AG20443 (cell line): Measurements from ENCODE around the gene PDE4D.

Source experiments
- DNase-seq: peaks from one replicate; pipeline ENCODE4 v3.0.0; 2012; ENCODE audit warnings: low spot score, mixed read lengths

PDE4D gene

DNA sequence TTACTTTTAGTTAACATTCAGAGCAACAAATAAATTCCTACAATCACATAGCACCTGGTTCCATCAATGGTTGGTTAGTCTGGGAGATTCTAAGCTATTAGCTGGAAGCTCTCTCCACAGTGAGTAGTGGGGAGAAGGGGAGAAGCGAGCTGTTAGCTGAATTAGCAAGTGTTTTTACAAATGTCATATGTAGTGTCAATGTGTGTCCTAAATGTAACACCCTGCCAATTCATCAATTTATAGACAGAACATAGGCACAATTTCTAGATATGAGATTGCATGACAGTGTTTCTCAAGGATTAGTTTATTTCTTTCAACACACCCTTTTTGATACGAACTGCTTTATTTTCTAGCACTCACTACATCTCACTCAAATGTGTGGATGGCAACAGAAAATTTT lies 349.0 kb downstream of the PDE4D start:
- no peak for DNase-seq

- DNase-seq: no peak
These were observed 349.6 kb downstream of the PDE4D start for GRCh38 chr5:59543821-59544442.

- DNase-seq: no peak
These were observed 350.4 kb downstream of the PDE4D start for GRCh38 chr5:59542851-59543820.

DNA sequence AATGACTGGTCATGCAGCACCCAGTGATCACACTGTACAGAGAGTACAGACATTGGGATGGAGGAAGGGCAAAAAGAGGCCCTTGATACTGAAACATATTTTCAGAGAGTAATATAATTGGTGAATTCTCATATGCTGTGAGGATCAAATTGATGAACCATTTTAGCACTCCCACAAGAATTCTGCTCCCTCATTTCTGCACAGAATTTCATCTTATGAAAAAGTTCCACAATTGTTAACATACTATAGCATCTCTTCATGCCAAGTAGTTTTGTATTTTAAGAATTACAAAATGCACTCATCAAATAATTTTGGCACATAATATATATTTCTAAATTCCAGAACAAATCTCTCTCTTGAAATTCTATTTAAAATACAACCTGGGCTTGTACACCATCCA lies 351.2 kb downstream of the PDE4D start:
- DNase-seq: no peak

DNA sequence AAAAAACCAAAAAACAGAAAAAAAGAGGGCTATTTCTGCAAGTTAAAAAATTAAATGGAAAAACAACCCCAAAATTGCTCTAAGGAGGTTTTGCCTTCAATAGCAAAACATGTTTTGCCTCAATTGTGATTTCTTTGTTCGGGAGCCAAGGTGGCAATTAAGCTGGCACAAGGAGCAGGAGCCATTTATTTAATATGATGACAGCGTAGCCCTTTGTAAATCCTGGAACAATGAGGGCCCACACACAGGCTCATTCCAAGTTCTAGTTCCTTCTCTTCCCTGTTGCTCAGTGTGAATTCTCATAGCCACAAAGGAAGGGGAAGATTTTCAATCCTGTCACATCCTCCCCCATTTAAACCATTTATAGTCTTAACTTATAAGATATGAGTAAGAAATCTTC lies 353.2 kb downstream of the PDE4D start:
- DNase-seq: no peak

DNA sequence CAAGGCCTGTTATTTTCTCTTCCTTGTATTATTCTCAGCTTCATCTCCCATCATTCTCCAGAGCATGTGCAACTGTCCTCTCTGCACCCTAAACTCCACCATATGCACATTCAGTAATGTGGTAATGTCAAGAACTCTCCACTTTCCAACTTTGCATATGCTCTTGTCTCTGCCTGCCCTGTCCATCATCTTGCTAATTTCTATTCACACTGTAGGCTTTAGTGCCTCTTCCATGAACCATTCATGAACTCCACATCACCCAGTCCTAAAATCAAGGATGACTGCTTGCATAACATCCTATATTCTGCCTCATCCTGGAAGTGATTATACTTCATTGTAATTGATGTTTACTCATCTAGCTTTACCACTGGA lies 354.8 kb downstream of the PDE4D start:
- DNase-seq: no peak

GRCh38 chr5:59537961-59538749 lies 355.4 kb downstream of the PDE4D start:
- no peak for DNase-seq

DNA sequence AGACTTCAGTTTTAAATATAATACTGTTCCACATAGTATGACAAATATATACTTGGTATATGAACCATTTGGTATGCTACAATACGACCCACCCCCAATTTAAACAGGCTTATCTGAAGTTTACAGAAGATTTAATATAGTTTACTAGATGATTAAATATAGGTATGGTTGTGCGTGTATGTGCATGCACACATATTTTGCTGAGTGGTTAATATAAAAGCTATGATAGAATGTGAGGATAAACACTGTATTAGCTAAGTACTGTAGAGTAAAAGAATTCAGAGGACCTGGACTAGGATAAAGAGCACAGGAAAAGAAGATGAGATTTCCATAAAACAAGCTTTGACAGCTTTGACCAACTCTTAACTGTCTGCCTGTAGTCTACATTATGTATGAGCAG lies 356.7 kb downstream of the PDE4D start:
- DNase-seq: no peak

GRCh38 chr5:59535561-59535960 lies 358.0 kb downstream of the PDE4D start:
- DNase-seq: no peak

- no peak for DNase-seq
These were observed 359.8 kb downstream of the PDE4D start for GRCh38 chr5:59533730-59534108.

GRCh38 chr5:59532979-59533729 lies 360.4 kb downstream of the PDE4D start:
- no peak for DNase-seq

DNA sequence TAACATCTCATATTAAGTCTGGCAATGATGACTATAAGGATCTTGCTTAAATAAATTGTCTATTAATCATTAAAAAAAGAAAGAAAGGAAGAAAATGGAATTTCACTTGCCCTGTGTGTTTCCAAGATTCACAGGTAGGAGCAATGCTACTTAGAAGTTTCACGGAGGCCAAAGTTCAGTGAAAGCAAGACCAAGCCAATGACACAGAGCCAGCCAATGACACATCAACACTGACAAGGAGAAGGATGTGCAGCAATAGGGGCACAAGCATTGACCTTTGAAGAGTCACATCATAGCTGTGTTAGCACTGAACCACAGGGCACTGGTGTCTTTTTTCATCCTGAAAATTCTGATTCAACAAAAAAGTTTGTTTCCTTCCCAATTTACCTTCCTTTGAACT lies 364.3 kb downstream of the PDE4D start:
- no peak for DNase-seq

DNA sequence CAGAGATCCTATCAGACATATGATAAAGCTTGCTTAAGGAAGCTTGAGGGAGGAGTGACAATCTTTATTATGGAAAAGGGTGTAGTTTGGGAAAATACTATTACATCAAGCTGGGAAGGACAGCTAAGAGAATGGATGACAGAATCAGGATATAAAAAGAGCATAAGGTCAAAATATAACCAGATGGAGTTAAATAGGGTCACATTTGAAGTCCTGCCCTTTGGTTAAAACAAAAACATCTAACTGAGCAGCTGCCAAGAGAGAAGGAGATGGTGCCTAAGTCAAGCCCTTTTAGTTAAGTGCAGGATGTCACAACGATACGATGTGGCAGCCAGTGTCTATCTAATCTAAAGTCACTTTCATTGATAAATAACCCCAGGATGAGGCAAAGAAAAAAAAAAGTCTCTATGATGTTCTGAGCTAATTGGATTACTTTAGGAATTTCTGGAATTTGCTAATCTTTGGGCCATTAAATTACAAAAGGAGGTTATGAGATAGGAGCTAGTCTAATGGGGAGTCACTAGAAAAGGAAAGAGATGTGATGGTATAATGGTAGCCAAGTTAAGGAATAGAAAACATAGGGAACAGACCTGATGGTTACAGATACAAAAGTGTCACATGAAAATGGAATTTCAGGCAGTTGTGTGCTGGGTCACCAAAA lies 365.2 kb downstream of the PDE4D start:
- DNase-seq: no peak

DNA sequence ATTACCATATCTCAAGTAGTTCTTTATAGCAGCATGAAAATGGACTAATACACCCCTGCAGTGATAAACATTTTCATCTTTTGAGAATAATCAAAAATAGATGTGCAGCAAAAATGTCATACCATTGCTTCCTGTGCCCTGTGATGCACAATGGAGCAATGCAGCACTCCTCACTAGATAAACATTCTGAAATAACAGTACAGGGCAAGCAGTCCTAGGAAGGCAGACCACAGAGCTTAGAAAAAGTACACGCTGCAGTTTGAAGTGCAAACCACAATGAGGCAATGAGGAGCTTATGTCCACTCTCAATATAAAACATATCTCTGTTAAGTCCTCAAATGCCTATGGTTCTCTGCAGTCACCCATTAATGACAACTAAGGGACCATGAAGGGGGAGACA lies 367.6 kb downstream of the PDE4D start:
- peak; percentile 43 for DNase-seq

DNA sequence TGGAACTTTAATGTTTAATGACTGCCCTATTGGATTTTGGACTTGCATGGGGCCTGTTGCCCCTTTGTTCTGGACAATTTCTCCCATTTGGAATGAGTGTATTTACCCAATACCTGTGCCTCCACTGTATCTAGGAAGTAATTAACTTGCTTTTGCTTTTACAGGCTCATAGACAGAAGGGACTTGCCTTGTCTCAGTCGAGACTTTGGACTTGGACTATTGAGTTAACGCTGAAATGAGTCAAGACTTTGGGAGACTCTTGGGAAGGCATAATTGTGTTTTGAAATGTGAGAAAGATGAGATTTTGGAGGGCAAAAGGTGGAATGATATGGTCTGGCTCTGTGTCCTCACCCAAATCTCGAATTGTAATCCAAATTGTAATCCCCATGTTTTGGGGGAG lies 368.2 kb downstream of the PDE4D start:
- no peak for DNase-seq

GRCh38 chr5:59522201-59522831 lies 371.2 kb downstream of the PDE4D start:
- DNase-seq: no peak

GRCh38 chr5:59521476-59521875 lies 372.1 kb downstream of the PDE4D start:
- no peak for DNase-seq

DNA sequence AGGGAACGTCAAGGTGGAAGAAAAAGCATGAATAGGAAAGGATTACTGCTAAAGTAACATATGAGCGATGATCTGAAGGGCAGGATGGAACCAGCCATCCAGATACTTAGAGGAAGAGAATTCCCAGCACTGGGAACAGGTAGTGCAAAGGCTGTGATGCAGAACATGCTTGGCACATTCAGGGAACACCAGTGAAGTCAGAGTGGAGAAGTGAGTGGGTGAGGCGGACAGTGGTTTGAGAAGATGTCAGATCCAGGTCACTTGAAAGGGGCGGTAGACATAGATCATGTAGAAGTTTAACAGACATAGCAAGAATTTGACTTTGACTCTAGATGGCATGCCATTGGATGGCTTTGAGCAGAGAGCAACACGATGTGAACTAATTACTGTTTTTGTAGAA lies 374.2 kb downstream of the PDE4D start:
- DNase-seq: no peak

GRCh38 chr5:59517926-59518585 lies 375.5 kb downstream of the PDE4D start:
- peak; percentile 47 for DNase-seq

DNA sequence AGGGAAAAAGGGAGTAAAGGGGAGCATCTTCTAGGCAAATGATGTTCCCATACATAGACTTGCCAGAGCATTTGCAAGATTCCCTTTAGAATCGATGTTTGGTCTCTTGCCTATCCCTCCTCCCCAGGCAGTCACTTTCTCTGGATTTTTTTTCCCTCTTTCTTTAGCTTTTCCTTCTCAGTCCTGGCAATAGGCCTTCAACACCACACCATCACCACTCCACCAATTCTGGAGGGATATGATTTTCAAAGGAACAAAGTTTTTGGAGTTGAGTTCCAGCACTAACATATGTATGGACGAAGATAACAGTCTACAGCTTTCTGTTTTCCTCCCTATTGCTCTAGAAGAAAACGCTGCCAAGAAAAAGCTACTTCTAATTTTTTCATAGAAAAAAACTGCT lies 377.4 kb downstream of the PDE4D start:
- no peak for DNase-seq
